HG02885 (cell line): Measurements from ENCODE around the gene MAST4.

ENCODE experiments used
- ATAC-seq: cut with Tn5 transposase; IDR thresholded peaks from one replicate; pipeline ENCODE4 v1.9.1; 2021; ENCODE audit warnings: mild to moderate bottlenecking; ENCODE audit not compliant: unreplicated experiment, poor library complexity

The MAST4 gene

DNA sequence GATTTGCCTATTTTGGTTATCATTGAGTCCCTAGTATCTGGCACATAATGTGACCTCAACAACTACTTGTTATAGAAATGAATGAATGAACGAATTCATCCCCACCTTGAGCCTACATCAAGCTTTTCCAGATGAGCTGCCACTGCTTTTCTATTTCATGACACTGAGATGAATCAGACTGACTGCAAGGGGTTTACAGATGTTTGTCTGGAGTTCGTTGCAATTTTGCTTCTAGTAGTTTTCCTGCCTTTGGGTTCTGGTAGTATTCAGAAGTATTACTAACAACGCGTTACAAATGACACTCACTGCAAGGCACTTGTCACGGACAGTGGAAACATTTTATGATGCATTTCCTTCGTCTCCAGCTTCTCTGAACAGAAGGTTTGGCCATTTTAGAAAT lies 378.1 kb downstream of the MAST4 start:
- ATAC-seq: no peak

DNA sequence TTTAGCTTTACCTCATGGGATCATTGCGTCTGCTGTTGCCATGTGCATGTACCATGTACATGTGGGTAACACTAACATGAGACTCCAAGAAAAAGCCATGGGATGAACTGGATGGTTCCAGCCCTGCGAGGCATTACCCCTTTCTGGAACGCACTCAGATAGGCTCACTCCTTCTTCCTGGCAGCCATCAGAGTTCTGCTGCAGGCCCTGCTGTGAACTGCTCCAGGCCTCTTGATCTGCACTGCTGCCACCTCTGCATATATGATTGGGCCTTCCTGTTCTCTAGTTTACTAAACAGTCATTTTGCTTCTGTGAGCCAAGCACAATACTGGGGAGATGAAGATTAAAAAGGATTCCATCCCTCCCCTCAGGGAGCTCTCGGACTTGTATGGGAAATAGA lies 379.9 kb downstream of the MAST4 start:
- no peak for ATAC-seq

DNA sequence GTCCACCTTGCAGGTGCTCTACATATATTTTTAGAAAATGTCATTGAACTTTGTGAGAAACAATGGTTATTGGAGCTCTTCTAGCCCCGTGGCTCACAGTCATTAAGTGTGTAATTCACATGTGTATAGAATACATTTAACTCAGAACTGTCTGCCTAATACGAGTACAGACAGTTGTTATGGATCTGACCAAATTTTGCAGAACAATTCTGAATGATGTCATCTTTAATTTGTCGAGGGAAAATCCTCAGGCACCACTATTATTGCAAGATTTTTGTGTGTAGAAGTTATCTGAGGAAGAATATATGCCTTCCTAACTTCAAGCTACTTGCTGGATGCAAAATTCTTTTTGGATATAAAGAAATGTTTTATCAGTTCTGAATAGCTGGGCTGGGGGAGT lies 383.5 kb downstream of the MAST4 start:
- no peak for ATAC-seq

GRCh38 chr5:66981266-66982055 lies 385.3 kb downstream of the MAST4 start:
- no peak for ATAC-seq

DNA sequence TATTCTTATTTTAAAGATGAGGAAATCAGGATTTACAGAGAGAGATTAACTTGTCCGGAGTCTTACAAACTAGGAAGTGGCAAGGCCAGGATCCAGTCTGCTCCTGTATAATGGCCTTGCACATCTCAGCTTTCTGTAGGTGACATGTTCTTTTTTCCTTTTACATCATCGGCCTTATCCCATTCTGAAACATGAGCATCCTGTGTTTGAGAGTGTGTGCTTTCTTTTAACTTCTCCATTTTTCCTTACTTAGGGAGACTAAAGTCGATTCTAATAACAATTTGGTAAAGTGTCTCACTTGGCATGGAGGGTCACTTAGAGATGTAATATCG lies 385.8 kb downstream of the MAST4 start:
- no peak for ATAC-seq

- ATAC-seq: no peak
These were observed 386.3 kb downstream of the MAST4 start for GRCh38 chr5:66982470-66982869.

GRCh38 chr5:66985417-66985816 lies 389.2 kb downstream of the MAST4 start:
- ATAC-seq: no peak

DNA sequence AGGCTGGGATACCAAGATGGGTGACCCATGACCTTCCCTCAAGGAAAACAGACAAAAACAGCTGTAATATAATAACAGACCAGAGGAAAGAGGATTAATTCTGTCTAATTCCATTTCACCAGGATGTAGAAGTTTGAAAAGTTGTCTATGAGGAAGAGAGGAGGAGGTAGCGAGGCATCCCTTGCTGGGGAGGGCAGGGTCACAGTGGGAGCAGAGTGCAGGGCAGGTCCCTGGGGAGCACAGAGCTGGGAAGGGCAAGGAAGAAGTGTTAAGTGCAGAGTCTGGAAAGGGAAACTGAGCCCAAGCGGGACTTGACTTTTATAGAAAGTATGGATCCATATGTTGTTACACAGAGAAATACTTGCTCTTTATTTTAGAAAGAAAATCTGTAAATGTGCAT lies 389.8 kb downstream of the MAST4 start:
- no peak for ATAC-seq

DNA sequence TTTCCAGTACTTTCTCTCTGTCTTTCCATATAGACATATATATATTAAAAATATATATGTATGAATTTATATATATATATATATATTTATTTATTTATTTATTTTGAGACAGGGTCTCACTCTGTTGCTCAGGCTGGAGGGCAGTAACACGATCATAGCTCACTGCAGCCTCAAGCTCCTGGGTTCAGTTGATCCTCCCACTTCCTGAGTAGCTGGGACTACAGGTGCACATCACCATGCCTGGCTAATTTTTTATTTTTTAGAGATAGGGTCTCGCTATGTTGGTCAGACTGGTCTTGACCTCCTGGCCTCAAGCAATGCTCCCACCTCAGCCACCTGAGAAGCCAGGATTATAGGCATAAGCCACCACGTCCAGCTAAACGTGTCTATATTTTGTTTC lies 390.3 kb downstream of the MAST4 start:
- ATAC-seq: no peak

DNA sequence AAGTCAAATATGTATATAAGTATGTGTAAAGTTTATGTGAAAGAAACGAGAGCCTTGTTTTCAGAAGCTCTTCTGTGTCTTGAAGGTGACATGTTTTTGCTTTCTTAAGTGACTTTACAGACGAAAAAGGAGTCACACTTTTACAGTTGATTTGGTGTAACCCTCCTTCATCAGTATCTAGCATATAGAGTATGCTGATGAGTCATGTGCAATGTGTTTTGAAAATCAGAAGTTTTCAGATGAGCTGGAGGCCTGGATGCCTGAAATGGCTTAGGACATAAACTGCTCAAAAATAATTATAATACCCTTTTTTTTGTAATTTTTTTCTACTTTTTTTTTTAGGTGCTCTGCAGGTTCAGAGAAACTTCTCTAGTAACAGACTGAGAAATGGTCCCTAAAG lies 390.9 kb downstream of the MAST4 start:
- no peak for ATAC-seq

DNA sequence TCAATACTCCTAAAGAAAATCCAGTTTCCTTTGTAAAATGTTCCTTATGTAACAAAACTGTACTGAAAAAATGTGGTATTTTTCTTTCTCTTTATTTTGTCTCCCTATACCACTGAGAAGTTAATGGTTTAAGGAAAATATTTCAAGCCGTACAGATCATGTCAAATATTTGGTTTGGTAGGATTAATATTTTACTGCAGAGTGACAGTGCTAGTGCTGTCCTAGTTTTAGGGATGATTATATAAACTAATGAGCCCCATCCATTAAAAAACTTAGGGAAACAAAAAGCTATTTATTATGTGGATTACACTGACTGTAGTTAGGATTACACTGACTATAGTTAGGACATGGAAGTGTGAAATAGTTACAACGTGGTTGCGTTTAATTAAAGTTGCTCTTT lies 391.3 kb downstream of the MAST4 start:
- ATAC-seq: no peak

DNA sequence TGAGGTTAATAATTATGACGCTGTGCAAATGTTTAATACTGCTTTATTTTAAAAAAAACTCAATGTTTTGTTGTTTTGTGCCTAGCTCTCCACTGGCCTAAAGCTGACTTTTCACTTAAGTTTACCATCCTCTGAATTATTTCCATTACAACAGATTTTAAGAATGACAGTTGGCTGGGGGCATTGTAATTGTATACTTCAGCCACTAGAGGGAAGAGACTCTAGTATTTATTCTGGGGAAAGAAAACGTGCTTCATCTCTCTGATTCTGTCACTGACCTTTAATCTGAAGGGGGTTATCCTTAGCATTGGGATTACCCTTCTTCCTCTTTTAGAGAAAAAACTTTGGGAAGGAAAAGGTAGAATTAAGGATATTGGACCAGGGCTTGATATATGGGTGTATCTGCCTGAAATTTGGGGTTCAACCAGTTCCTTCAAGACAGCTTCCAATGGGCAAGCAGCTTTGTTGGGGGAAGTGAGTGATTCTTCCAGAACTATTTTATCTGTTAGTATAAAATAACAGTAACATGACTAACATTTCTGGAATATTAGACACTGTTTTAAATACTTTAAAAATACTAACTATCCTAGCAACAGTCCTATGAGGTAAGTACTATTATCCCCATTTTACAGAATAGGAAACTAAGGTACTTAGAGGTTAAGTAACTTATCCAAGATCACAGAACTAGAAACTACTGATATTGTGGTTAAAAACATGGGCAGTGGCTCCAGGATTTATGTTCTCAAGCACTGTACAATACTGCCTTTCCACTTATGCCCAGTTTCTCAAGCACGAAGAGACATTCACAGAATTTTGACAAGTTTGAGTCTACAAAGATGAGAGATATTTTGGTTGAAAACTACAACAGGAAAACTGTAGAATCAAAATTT lies 392.0 kb downstream of the MAST4 start:
- ATAC-seq: peak; percentile 61

GRCh38 chr5:66989286-66989685 lies 393.1 kb downstream of the MAST4 start:
- no peak for ATAC-seq

GRCh38 chr5:66989781-66990180 lies 393.6 kb downstream of the MAST4 start:
- ATAC-seq: no peak

DNA sequence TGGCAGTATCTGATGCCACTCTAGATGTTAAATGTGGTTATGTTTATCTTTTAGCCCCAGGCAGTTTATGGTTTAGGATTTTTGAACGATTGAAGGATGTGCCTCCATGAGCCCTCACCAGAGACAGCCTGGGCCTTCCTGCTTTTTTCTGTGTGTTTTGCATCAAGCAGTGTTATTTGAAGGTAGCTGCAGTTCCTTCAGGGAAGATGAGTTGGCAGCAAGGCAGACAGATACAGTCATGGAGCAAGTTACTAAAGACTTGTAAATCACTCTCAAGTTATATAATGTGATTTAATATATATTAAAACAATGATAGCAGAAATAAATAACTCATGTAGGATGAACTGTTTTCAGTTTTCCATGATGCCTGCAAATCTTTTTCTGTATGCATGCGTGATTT lies 395.6 kb downstream of the MAST4 start:
- no peak for ATAC-seq

GRCh38 chr5:66992547-66992946 lies 396.4 kb downstream of the MAST4 start:
- no peak for ATAC-seq

GRCh38 chr5:66993448-66993847 lies 397.3 kb downstream of the MAST4 start:
- ATAC-seq: no peak

- no peak for ATAC-seq
These were observed 397.7 kb downstream of the MAST4 start for GRCh38 chr5:66993882-66994281.

- no peak for ATAC-seq
These were observed 398.6 kb downstream of the MAST4 start for GRCh38 chr5:66994790-66995189.

DNA sequence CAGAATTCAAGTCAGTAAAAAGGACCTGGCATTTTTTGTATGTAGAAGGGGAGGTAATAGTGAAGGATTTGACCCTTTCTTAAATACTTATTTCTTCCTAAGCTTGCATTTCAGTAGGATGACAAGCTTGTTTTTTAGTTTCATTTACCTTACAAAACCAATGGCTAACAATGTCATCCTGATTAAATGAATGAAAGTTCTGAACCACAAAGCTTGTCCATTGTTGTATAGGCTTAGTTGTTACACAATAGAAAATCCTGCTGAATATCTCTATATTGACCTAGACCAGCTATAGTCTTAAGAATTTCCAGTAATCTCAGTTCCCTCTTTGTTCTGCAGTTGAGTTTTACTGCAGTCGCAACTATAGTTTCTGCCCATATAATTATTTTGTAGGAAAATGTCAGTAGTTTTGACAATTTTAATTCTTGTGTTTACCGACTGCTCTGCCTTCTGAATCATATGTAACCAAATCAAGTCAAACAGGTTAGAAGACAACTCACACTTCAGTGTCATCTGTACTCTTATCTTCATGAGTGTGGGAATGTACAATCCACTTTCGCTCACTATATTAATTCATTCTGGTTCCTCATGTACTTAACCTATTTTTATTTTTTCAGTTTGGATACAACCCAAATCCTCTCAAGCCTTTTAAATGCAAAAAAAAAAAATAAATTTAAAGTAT lies 404.7 kb downstream of the MAST4 start:
- no peak for ATAC-seq
